ENCODE data around the gene RSRC2.
"Not testable (repeated sequence)": the region's sequence is repeated elsewhere in the genome, so short reads cannot be mapped to it uniquely, and the experiment has no call there.

GRCh38 chr12:122486360-122486759 lies 40.4 kb downstream of the RSRC2 start:
- not testable (repeated sequence) for TF ChIP-seq SPI1, POLR2AphosphoS5 (IDR thresholded peaks at IDR 0.05; ENCODE audit: low read depth, low read length)

Data from GM12891 (cell line).